ENCODE results near the gene ATP1A3. TPM values are rescaled to one million over a fixed set of nuclear protein-coding genes. Genes with fewer than 3 reads are reported as not detected.
"Not testable (repeated sequence)": the region's sequence is repeated elsewhere in the genome, so short reads cannot be mapped to it uniquely, and the experiment has no call there.

ATP1A3 gene
- total RNA-seq, 2 donors from 2014 or later: 81.4 to 223 TPM

- Histone ChIP-seq H3K27ac (no peak overlapping the region), H3K36me3 (no peaks in the 10 kb centered on the region), H3K4me3 (peak overlapping the region in 1 of 2 donors; percentile 15), H3K27me3 (peaks cover 0 to 7% of the 10 kb centered on the region in 2 donors), H3K4me1 (peaks cover 0 to 32% of the 10 kb centered on the region in 2 donors), H3K9me3 (no peaks in the 10 kb centered on the region)
- TF ChIP-seq, protein P1, sequence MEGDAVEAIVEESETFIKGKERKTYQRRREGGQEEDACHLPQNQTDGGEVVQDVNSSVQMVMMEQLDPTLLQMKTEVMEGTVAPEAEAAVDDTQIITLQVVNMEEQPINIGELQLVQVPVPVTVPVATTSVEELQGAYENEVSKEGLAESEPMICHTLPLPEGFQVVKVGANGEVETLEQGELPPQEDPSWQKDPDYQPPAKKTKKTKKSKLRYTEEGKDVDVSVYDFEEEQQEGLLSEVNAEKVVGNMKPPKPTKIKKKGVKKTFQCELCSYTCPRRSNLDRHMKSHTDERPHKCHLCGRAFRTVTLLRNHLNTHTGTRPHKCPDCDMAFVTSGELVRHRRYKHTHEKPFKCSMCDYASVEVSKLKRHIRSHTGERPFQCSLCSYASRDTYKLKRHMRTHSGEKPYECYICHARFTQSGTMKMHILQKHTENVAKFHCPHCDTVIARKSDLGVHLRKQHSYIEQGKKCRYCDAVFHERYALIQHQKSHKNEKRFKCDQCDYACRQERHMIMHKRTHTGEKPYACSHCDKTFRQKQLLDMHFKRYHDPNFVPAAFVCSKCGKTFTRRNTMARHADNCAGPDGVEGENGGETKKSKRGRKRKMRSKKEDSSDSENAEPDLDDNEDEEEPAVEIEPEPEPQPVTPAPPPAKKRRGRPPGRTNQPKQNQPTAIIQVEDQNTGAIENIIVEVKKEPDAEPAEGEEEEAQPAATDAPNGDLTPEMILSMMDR (IDR thresholded peaks at IDR 0.05): no peak
- DNase-seq (ENCODE audit: low spot score): no peak
Measured at GRCh38 chr19:41997121-41997850, 3.3 kb upstream of the ATP1A3 start.

GRCh38 chr19:41995959-41996797, 2.1 kb upstream of the ATP1A3 start:
- H3K36me3 ChIP-seq: no peaks in the 10 kb centered on the region
- no peak for DNase-seq (ENCODE audit: low spot score)
- peaks cover 0 to 7% of the 10 kb centered on the region in 2 donors for H3K27me3 ChIP-seq
- no peak overlapping the region for H3K4me3 ChIP-seq
- peaks cover 0 to 41% of the 10 kb centered on the region in 2 donors for H3K4me1 ChIP-seq
- no peaks in the 10 kb centered on the region for H3K9me3 ChIP-seq
- H3K27ac ChIP-seq: no peak overlapping the region
- TF ChIP-seq, protein P1 (IDR thresholded peaks at IDR 0.05): no peak

- no peak for DNase-seq (ENCODE audit: low spot score)
- Histone ChIP-seq H3K27me3 (peaks cover 0 to 7% of the 10 kb centered on the region in 2 donors), H3K27ac (no peak overlapping the region), H3K4me1 (peaks cover 0 to 47% of the 10 kb centered on the region in 2 donors), H3K4me3 (no peak overlapping the region), H3K36me3 (no peaks in the 10 kb centered on the region), H3K9me3 (no peaks in the 10 kb centered on the region)
- TF ChIP-seq, protein P1 (IDR thresholded peaks at IDR 0.05): no peak
Measured at GRCh38 chr19:41994994-41995958, 1.2 kb upstream of the ATP1A3 start.

GRCh38 chr19:41994521-41994971, 516 bp upstream of the ATP1A3 start:
- Histone ChIP-seq H3K27me3 (peaks cover 0 to 7% of the 10 kb centered on the region in 2 donors), H3K4me1 (peaks cover 0 to 47% of the 10 kb centered on the region in 2 donors), H3K4me3 (peak overlapping the region; percentile 66 to 77), H3K36me3 (no peaks in the 10 kb centered on the region), H3K27ac (no peak overlapping the region), H3K9me3 (no peaks in the 10 kb centered on the region)
- DNase-seq (ENCODE audit: low spot score): no peak
- TF ChIP-seq, protein P1 (IDR thresholded peaks at IDR 0.05): no peak

DNA sequence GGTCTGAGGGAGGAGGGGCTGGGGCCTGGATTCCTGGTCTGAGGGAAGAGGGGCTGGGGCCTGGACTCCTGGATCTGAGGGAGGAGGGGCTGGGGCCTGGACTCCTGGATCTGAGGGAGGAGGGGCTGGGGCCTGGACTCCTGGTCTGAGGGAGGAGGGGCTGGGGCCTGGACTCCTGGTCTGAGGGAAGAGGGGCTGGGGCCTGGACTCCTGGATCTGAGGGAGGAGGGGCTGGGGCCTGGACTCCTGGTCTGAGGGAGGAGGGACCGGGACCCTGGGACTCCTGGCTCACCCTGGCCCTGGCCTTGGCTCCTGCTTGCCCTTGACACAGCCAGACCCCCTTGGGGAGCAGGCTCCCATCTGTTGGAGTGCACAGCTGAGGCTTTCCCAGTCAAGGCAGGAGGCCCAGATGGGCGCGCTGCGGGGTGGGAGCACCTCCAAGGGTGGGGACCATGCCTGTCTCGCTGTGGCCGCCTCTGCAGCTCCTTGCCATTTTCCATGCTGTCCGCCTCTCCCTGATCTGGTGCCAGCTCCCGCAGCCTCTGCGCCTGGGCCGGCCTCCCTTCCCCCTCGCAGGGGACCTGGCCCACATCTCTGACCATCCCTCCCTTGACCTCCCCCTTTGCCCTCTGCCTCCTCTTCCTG, 2.0 kb downstream of the ATP1A3 start:
- Histone ChIP-seq H3K27ac (peak overlapping the region; percentile 88 to 96), H3K4me1 (peaks cover 0 to 30% of the 10 kb centered on the region in 2 donors), H3K36me3 (peaks cover 13% of the 10 kb centered on the region), H3K4me3 (peak overlapping the region in 1 of 2 donors; percentile 66)
- not testable (repeated sequence) for H3K9me3 ChIP-seq; H3K27me3 ChIP-seq; DNase-seq (ENCODE audit: low spot score)

Data from right atrium auricular region (tissue), 2 donors.